Measurements from ENCODE around the gene TBC1D10B.
"Not testable (repeated sequence)": the region's sequence is repeated elsewhere in the genome, so short reads cannot be mapped to it uniquely, and the experiment has no call there.

TBC1D10B gene

GRCh38 chr16:30342751-30343490 lies 27.4 kb downstream of the TBC1D10B start:
- no peak for TF ChIP-seq ZFX (IDR thresholded peaks at IDR 0.05)
- TF ChIP-seq CTCF (conservative IDR thresholded peaks at IDR 0.05): no peak

GRCh38 chr16:30341971-30342370 lies 28.3 kb downstream of the TBC1D10B start:
- not testable (repeated sequence) for H3K27ac ChIP-seq

More at GRCh38 chr16:30342751-30343490, 27.4 kb downstream of the TBC1D10B start:
- no peak overlapping the region for H3K27ac ChIP-seq

- TF ChIP-seq CTCF (conservative IDR thresholded peaks at IDR 0.05) (no peak), ZFX (IDR thresholded peaks at IDR 0.05) (no peak)
- H3K27ac ChIP-seq: no peak overlapping the region
Measured at GRCh38 chr16:30340621-30341020, 29.7 kb downstream of the TBC1D10B start.

GRCh38 chr16:30338715-30339114 lies 31.6 kb downstream of the TBC1D10B start:
- not testable (repeated sequence) for H3K27ac ChIP-seq

GRCh38 chr16:30337964-30338357 lies 32.3 kb downstream of the TBC1D10B start:
- H3K27ac ChIP-seq: not testable (repeated sequence)

GRCh38 chr16:30335598-30336474 lies 34.5 kb downstream of the TBC1D10B start:
- TF ChIP-seq ZFX (IDR thresholded peaks at IDR 0.05) (no peak), CTCF (conservative IDR thresholded peaks at IDR 0.05) (no peak)
- peak overlapping the region; percentile 80 for H3K27ac ChIP-seq

GRCh38 chr16:30335028-30335597 lies 35.2 kb downstream of the TBC1D10B start:
- peak overlapping the region; percentile 80 for H3K27ac ChIP-seq

GRCh38 chr16:30334473-30334989 lies 35.8 kb downstream of the TBC1D10B start:
- H3K27ac ChIP-seq: peak overlapping the region; percentile 80
- 0 out of 2 replicates have a peak, but pooled peaks have one; percentile 8 for TF ChIP-seq ZFX (IDR thresholded peaks at IDR 0.05)

- not testable (repeated sequence) for H3K27ac ChIP-seq
Measured at GRCh38 chr16:30324220-30324619, 46.1 kb downstream of the TBC1D10B start.

- H3K27ac ChIP-seq: not testable (repeated sequence)
Measured at GRCh38 chr16:30318647-30319046, 51.6 kb downstream of the TBC1D10B start.

- H3K27ac ChIP-seq: not testable (repeated sequence)
Measured at GRCh38 chr16:30310937-30311336, 59.4 kb downstream of the TBC1D10B start.

GRCh38 chr16:30309255-30309654 lies 61.0 kb downstream of the TBC1D10B start:
- not testable (repeated sequence) for H3K27ac ChIP-seq

Data from C4-2B (cell line).